Measurements from ENCODE around the gene SDSL.
A peak's percentile ranks its signal among the peaks of the same experiment; 100 is the strongest.

The SDSL gene

DNA sequence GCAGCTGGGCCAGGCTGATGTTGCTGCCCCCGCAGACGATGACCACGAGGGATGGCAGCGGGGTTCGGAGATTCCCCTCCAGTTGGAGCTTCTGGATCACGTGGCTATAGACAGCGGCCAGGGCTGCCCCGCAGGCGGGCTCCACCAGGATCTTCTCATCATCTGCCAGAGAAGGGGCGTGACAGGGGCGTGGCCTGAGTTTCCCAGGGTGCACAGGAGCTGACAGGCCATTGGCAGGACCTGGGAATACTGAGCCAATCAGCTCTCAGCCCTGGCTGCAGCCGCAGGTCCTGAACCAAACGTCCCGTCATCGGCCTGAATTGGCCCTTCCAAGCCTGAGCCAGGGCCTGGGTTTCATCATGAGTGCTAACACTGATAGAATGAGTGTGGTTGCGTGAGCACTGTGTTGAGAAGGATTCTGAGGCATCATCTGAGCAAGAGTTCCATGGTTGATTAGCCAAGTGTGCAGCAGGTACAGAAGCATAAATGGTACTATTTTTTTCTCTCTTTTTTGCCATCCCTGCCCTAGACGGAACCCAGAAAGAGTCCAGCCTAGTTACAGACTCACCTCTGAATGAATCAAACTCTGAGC, 29.1 kb upstream of the SDSL start:
- H3K36me3 ChIP-seq (ENCODE audit: control insufficient read depth in 1 of 2, insufficient read depth in 2 of 2, low read length in 2 of 2), result peaks cover 4 to 5% of the 10 kb centered on the region in 2 experiments
- no peak overlapping the region for H2BK12ac ChIP-seq (ENCODE audit: low read length)
- H4K8ac ChIP-seq (ENCODE audit: low read depth, low read length), result no peak overlapping the region
- peaks cover 3% of the 10 kb centered on the region for H3K9me3 ChIP-seq (ENCODE audit: insufficient read depth, low read depth, low read length)
- DNase-seq, result peak; percentile 39 to 45
- no peak overlapping the region for H3K9ac ChIP-seq (ENCODE audit: low read length)
- no peak overlapping the region for H3K4me3 ChIP-seq (ENCODE audit: low read depth, low read length)
- H3K27me3 ChIP-seq (ENCODE audit: insufficient read depth, low read length), result no peaks in the 10 kb centered on the region
- no peak overlapping the region for H4K91ac ChIP-seq (ENCODE audit: low read depth, low read length)
- H3K14ac ChIP-seq (ENCODE audit: low read length), result no peak overlapping the region
- H3K4ac ChIP-seq (ENCODE audit: low read depth, low read length), result no peak overlapping the region
- H3K4me2 ChIP-seq (ENCODE audit: low read length), result no peak overlapping the region
- no peak overlapping the region for H2BK5ac ChIP-seq (ENCODE audit: low read depth, low read length, poor library complexity)
- H3K79me1 ChIP-seq (ENCODE audit: low read length), result no peaks in the 10 kb centered on the region
- no peak overlapping the region for H4K12ac ChIP-seq (ENCODE audit: low read depth, low read length)
- H3K79me2 ChIP-seq (ENCODE audit: control insufficient read depth, insufficient read depth, low read length, poor library complexity), result no peaks in the 10 kb centered on the region
- H3K18ac ChIP-seq (ENCODE audit: low read length), result no peak overlapping the region
- H2BK120ac ChIP-seq (ENCODE audit: insufficient read depth, low read length, poor library complexity), result no peak overlapping the region
- H3K4me1 ChIP-seq (ENCODE audit: control insufficient read depth in 1 of 2, insufficient read depth in 2 of 2, low read length in 2 of 2), result no peaks in the 10 kb centered on the region
- no CpG with 5 or more reads among the region's 17 CpGs for WGBS (ENCODE audit: extremely low coverage, insufficient coverage, insufficient read length)
- H3K27ac ChIP-seq (ENCODE audit: low read depth, low read length), result no peak overlapping the region
- no peak overlapping the region for H3K23ac ChIP-seq (ENCODE audit: low read length)
- no peak overlapping the region for H2AFZ ChIP-seq (ENCODE audit: insufficient read depth, low read length, poor library complexity)
- H2AK5ac ChIP-seq (ENCODE audit: low read length), result no peak overlapping the region

DNA sequence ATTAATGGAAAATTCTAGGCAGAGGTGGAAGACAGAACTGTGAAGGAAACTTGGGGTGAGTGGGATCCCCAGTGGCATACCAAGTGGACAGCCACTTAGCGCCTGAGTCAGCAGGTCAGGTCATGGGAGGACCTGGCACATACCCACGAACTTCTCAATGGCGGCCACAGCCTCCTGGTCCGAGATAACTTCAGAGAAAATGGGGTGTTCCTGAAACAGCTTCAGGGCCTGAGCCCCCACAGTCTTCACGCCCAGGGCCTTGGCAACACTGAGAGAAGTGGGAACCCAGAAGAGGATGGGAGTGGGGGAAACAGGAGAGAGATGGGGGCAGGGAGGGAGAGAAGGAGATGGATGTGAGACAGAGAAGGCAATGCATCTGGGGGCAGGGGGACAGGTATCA, 28.4 kb upstream of the SDSL start:
- H3K27me3 ChIP-seq (ENCODE audit: insufficient read depth, low read length), result no peaks in the 10 kb centered on the region
- H3K79me2 ChIP-seq (ENCODE audit: control insufficient read depth, insufficient read depth, low read length, poor library complexity), result no peaks in the 10 kb centered on the region
- H3K27ac ChIP-seq (ENCODE audit: low read depth, low read length), result no peak overlapping the region
- no peaks in the 10 kb centered on the region for H3K4me1 ChIP-seq (ENCODE audit: control insufficient read depth in 1 of 2, insufficient read depth in 2 of 2, low read length in 2 of 2)
- H3K4ac ChIP-seq (ENCODE audit: low read depth, low read length), result no peak overlapping the region
- no CpG with 5 or more reads among the region's 5 CpGs for WGBS (ENCODE audit: extremely low coverage, insufficient coverage, insufficient read length)
- no peak for DNase-seq
- no peak overlapping the region for H4K8ac ChIP-seq (ENCODE audit: low read depth, low read length)
- H2BK120ac ChIP-seq (ENCODE audit: insufficient read depth, low read length, poor library complexity), result no peak overlapping the region
- no peak overlapping the region for H4K12ac ChIP-seq (ENCODE audit: low read depth, low read length)
- no peak overlapping the region for H2BK12ac ChIP-seq (ENCODE audit: low read length)
- H3K4me3 ChIP-seq (ENCODE audit: low read depth, low read length), result no peak overlapping the region
- no peak overlapping the region for H4K91ac ChIP-seq (ENCODE audit: low read depth, low read length)
- H3K36me3 ChIP-seq (ENCODE audit: control insufficient read depth in 1 of 2, insufficient read depth in 2 of 2, low read length in 2 of 2), result peaks cover 0 to 3% of the 10 kb centered on the region in 2 experiments
- H2BK5ac ChIP-seq (ENCODE audit: low read depth, low read length, poor library complexity), result no peak overlapping the region
- no peak overlapping the region for H2AK5ac ChIP-seq (ENCODE audit: low read length)
- H3K9me3 ChIP-seq (ENCODE audit: insufficient read depth, low read depth, low read length), result peaks cover 3% of the 10 kb centered on the region
- H3K4me2 ChIP-seq (ENCODE audit: low read length), result no peak overlapping the region
- no peaks in the 10 kb centered on the region for H3K79me1 ChIP-seq (ENCODE audit: low read length)
- H3K18ac ChIP-seq (ENCODE audit: low read length), result no peak overlapping the region
- no peak overlapping the region for H3K14ac ChIP-seq (ENCODE audit: low read length)
- H3K9ac ChIP-seq (ENCODE audit: low read length), result no peak overlapping the region
- H2AFZ ChIP-seq (ENCODE audit: insufficient read depth, low read length, poor library complexity), result no peak overlapping the region
- H3K23ac ChIP-seq (ENCODE audit: low read length), result no peak overlapping the region

- Histone ChIP-seq H2AK5ac (ENCODE audit: low read length) (no peak overlapping the region), H3K18ac (ENCODE audit: low read length) (no peak overlapping the region), H3K4me3 (ENCODE audit: low read depth, low read length) (no peak overlapping the region), H4K12ac (ENCODE audit: low read depth, low read length) (no peak overlapping the region), H3K79me1 (ENCODE audit: low read length) (no peaks in the 10 kb centered on the region), H4K8ac (ENCODE audit: low read depth, low read length) (no peak overlapping the region), H2BK120ac (ENCODE audit: insufficient read depth, low read length, poor library complexity) (no peak overlapping the region), H3K23ac (ENCODE audit: low read length) (no peak overlapping the region), H2BK5ac (ENCODE audit: low read depth, low read length, poor library complexity) (no peak overlapping the region), H3K14ac (ENCODE audit: low read length) (no peak overlapping the region), H3K4me2 (ENCODE audit: low read length) (no peak overlapping the region), H3K79me2 (ENCODE audit: control insufficient read depth, insufficient read depth, low read length, poor library complexity) (no peaks in the 10 kb centered on the region), H4K91ac (ENCODE audit: low read depth, low read length) (no peak overlapping the region), H3K4ac (ENCODE audit: low read depth, low read length) (no peak overlapping the region), H2AFZ (ENCODE audit: insufficient read depth, low read length, poor library complexity) (no peak overlapping the region), H3K4me1 (ENCODE audit: control insufficient read depth in 1 of 2, insufficient read depth in 2 of 2, low read length in 2 of 2) (no peaks in the 10 kb centered on the region), H3K27ac (ENCODE audit: low read depth, low read length) (no peak overlapping the region), H2BK12ac (ENCODE audit: low read length) (no peak overlapping the region), H3K36me3 (ENCODE audit: control insufficient read depth in 1 of 2, insufficient read depth in 2 of 2, low read length in 2 of 2) (no peaks in the 10 kb centered on the region), H3K27me3 (ENCODE audit: insufficient read depth, low read length) (no peaks in the 10 kb centered on the region), H3K9ac (ENCODE audit: low read length) (no peak overlapping the region), H3K9me3 (ENCODE audit: insufficient read depth, low read depth, low read length) (peaks cover 3% of the 10 kb centered on the region)
- no peak for DNase-seq
- no CpG with 5 or more reads among the region's 5 CpGs for WGBS (ENCODE audit: extremely low coverage, insufficient coverage, insufficient read length)
These were observed 27.1 kb upstream of the SDSL start for GRCh38 chr12:113395119-113395518.

DNA sequence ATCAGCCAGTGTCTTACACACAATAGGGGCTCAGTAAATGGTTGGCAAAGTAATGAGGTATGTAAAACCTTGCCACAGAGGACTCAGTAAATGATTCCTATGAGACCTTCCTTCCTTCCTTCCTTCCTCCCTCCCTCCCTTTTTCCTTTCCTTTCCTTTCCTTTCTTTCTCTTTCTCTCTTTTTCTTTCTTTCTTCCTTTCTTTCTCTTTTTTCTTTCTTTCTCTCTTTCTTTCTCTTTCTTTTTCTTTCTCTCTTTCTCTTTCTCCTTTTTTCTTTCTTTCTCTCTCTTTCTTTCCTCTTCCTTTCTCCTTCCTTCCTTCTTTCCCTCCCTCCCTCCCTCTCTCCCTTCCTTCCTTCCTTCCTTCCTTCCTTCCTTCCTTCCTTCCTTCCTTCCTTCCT, 26.0 kb upstream of the SDSL start:
- no peak overlapping the region for H3K27ac ChIP-seq (ENCODE audit: low read depth, low read length)
- H3K14ac ChIP-seq (ENCODE audit: low read length), result no peak overlapping the region
- no peak overlapping the region for H2AFZ ChIP-seq (ENCODE audit: insufficient read depth, low read length, poor library complexity)
- H3K79me1 ChIP-seq (ENCODE audit: low read length), result no peaks in the 10 kb centered on the region
- no peaks in the 10 kb centered on the region for H3K79me2 ChIP-seq (ENCODE audit: control insufficient read depth, insufficient read depth, low read length, poor library complexity)
- no peak overlapping the region for H4K12ac ChIP-seq (ENCODE audit: low read depth, low read length)
- no peaks in the 10 kb centered on the region for H3K4me1 ChIP-seq (ENCODE audit: control insufficient read depth in 1 of 2, insufficient read depth in 2 of 2, low read length in 2 of 2)
- H3K4me2 ChIP-seq (ENCODE audit: low read length), result no peak overlapping the region
- no peak overlapping the region for H3K4me3 ChIP-seq (ENCODE audit: low read depth, low read length)
- H3K23ac ChIP-seq (ENCODE audit: low read length), result no peak overlapping the region
- no peak for DNase-seq
- no peak overlapping the region for H2BK5ac ChIP-seq (ENCODE audit: low read depth, low read length, poor library complexity)
- H3K9me3 ChIP-seq (ENCODE audit: insufficient read depth, low read depth, low read length), result peaks cover 3% of the 10 kb centered on the region
- no peak overlapping the region for H4K8ac ChIP-seq (ENCODE audit: low read depth, low read length)
- H3K9ac ChIP-seq (ENCODE audit: low read length), result no peak overlapping the region
- H2BK120ac ChIP-seq (ENCODE audit: insufficient read depth, low read length, poor library complexity), result no peak overlapping the region
- no peak overlapping the region for H2BK12ac ChIP-seq (ENCODE audit: low read length)
- H3K36me3 ChIP-seq (ENCODE audit: control insufficient read depth in 1 of 2, insufficient read depth in 2 of 2, low read length in 2 of 2), result no peaks in the 10 kb centered on the region
- H3K4ac ChIP-seq (ENCODE audit: low read depth, low read length), result no peak overlapping the region
- no peak overlapping the region for H4K91ac ChIP-seq (ENCODE audit: low read depth, low read length)
- H3K18ac ChIP-seq (ENCODE audit: low read length), result no peak overlapping the region
- no peak overlapping the region for H2AK5ac ChIP-seq (ENCODE audit: low read length)
- H3K27me3 ChIP-seq (ENCODE audit: insufficient read depth, low read length), result no peaks in the 10 kb centered on the region

Measured in trophoblast cell (in vitro differentiated cells and primary cell).